ENCODE measurements around the gene ADCY2.

The ADCY2 gene

GRCh38 chr5:7754490-7754889 lies 358.6 kb downstream of the ADCY2 start (continued):
- no peak for TF ChIP-seq ZBTB10 (tag by site-specific recombination; IDR thresholded peaks at IDR 0.05)

- no peaks in the 10 kb centered on the region for H3K9me3 ChIP-seq (ENCODE audit: control insufficient read depth, insufficient read depth, low read depth, low read length)
- H3K4me1 ChIP-seq (ENCODE audit: control insufficient read depth, insufficient read depth, low read length), result peaks cover 5% of the 10 kb centered on the region; the same call in 1 of the 2 replicates
- CTCF ChIA-PET, result interaction anchor here (0.6 to 5.1 kb wide), 43 partner anchors 10 to 1272 kb away, joined by 3 to 69 read pairs (median 4); partner anchors contain the start of gene ADCY2
- TF ChIP-seq ZBTB1 (tag by site-specific recombination; IDR thresholded peaks at IDR 0.05) (no peak), ZNF654 (tag by site-specific recombination; IDR thresholded peaks at IDR 0.05; ENCODE audit: low read depth) (peak; percentile 67), ZNF18 (tag by site-specific recombination; IDR thresholded peaks at IDR 0.05) (no peak), PRDM6 (tag by site-specific recombination; IDR thresholded peaks at IDR 0.05) (no peak), ZNF112 (tag by site-specific recombination; IDR thresholded peaks at IDR 0.05) (no peak), ZNF571 (tag by site-specific recombination; IDR thresholded peaks at IDR 0.05) (no peak), CTCF (tag by site-specific recombination; IDR thresholded peaks at IDR 0.05) (peak; percentile 67; the same call in 1 of the 2 replicates), ZBTB6 (tag by site-specific recombination; IDR thresholded peaks at IDR 0.05) (peak; percentile 51; the same call in 1 of the 2 replicates), ZNF670 (tag by site-specific recombination; IDR thresholded peaks at IDR 0.05; ENCODE audit: low read depth) (no peak)
- no peaks in the 10 kb centered on the region for H3K36me3 ChIP-seq (ENCODE audit: control insufficient read depth in 2 of 2, insufficient read depth in 1 of 2, low read length in 2 of 2)
- H3K27ac ChIP-seq (ENCODE audit: extremely low read depth, low read depth, low read length), result no peak overlapping the region
- POLR2A ChIA-PET, result interaction anchor here (0.6 kb wide), 1 partner anchor 1592 kb away, joined by 3 read pairs; no protein-coding TSS in a partner anchor
- no peak overlapping the region for H3K4me3 ChIP-seq (ENCODE audit: low read depth, low read length)
Measured at GRCh38 chr5:7754997-7755596, 359.2 kb downstream of the ADCY2 start.

GRCh38 chr5:7755958-7756357 lies 360.0 kb downstream of the ADCY2 start:
- no peak for TF ChIP-seq ZNF664 (tag by site-specific recombination; IDR thresholded peaks at IDR 0.05)
- no peak for TF ChIP-seq ZNF747 (tag by site-specific recombination; IDR thresholded peaks at IDR 0.05)
- TF ChIP-seq ZNF777 (tag by site-specific recombination; IDR thresholded peaks at IDR 0.05; ENCODE audit: borderline replicate concordance), result no peak
- no peak for TF ChIP-seq ZNF214 (tag by site-specific recombination; IDR thresholded peaks at IDR 0.05; ENCODE audit: borderline replicate concordance)
- Histone ChIP-seq H3K36me3 (ENCODE audit: control insufficient read depth in 2 of 2, insufficient read depth in 1 of 2, low read length in 2 of 2) (no peaks in the 10 kb centered on the region), H3K4me3 (ENCODE audit: low read depth, low read length) (no peak overlapping the region), H3K27ac (ENCODE audit: extremely low read depth, low read depth, low read length) (no peak overlapping the region), H3K9me3 (ENCODE audit: control insufficient read depth, insufficient read depth, low read depth, low read length) (no peaks in the 10 kb centered on the region), H3K4me1 (ENCODE audit: control insufficient read depth, insufficient read depth, low read length) (peaks cover 5% of the 10 kb centered on the region; the same call in 1 of the 2 replicates)
- ChIA-PET CTCF (interaction anchor here (0.5 to 5.1 kb wide), 27 partner anchors 9 to 1986 kb away, joined by 3 to 69 read pairs (median 5); partner anchors contain the start of gene ADCY2), POLR2A (no interaction called here)

Data from HEK293 (cell line).